GM21529 (cell line): Measurements from ENCODE around the gene DUSP22.
"Not testable (repeated sequence)": the region's sequence is repeated elsewhere in the genome, so short reads cannot be mapped to it uniquely, and the experiment has no call there.

Experiments used
- ATAC-seq: cut with Tn5 transposase; IDR thresholded peaks from one replicate; pipeline ENCODE4 v1.9.1; 2021; ENCODE audit not compliant: unreplicated experiment

Gene DUSP22, protein sequence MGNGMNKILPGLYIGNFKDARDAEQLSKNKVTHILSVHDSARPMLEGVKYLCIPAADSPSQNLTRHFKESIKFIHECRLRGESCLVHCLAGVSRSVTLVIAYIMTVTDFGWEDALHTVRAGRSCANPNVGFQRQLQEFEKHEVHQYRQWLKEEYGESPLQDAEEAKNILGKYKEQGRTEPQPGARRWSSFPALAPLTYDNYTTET

DNA sequence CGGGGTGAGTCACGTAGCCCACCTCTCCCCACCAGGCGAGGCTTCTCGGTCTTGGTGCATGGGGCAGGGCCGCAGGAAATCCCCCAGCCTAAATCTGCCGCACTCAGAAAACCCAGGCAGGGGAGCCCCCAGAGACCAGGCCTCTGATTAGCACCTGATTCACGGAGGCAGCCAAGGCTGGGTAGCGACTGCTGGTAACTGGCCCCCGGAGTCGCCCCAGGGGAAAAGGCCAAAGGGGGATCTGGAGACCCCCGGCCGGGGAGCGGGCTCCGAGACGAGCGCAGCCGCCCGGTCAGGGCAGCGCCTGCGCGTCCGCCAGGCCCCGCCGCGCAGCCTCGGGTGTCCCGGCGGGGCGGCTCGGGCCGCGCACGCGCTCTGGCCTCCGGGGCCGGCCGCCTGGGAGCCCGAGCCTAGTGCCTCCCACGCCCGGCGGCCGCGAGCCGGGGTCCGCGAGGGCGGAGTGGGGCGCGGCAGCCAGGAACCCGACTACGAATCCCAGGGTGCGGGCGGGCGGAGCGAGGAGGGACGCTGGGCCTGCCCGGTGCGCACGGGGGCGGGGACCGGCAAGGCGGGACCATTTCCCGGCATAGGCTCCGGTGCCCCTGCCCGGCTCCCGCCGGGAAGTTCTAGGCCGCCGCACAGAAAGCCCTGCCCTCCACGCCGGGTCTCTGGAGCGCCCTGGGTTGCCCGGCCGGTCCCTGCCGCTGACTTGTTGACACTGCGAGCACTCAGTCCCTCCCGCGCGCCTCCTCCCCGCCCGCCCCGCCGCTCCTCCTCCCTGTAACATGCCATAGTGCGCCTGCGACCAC, at the start of gene DUSP22:
DUSP22 (plus strand) TSS at position 791 of the 809 bp plus-strand sequence. CDS start 53 bp downstream, outside the sequence.
- peak; percentile 41 for ATAC-seq

GRCh38 chr6:246352-246751, 45.9 kb upstream of the DUSP22 start:
- no peak for ATAC-seq

DNA sequence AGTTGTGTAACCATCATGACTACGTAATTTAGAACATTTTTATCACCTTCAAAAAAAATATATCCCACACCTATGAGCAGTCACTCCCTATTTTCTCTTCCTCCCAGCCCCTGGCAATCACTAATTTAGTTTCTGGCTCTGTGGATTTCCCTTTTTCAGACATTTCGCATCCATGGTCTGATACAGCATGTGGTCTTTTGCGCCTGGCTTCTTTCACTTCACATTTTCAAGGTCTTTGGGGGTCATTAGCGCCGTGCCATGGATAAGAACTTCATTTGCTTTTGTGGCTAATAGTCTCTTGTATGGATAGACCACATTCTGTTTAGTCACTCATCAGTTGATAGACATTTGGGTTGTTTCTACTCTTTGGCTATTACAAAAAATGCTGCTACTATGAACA, 44.9 kb upstream of the DUSP22 start:
- no peak for ATAC-seq

- ATAC-seq: not testable (repeated sequence)
These were observed 44.2 kb upstream of the DUSP22 start for GRCh38 chr6:248046-248445.

DNA sequence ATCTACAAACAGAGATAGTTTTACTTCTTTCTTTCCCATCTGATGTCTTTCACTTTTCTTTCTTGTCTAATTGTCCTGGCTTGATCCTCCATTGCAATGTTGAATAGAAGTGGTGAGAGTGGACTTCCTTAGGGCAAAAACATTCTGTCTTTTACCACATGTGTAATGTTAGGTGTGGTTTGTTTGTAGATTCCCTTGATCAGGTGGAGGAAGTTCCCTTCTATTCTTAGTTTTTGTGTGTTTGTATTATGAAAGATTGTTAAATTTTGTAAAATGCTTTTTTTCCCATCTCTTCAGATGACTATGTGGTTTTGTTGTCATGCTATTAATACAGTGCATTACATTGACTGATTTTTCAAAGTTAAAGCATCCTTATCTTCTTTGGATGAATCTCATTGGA, 41.6 kb upstream of the DUSP22 start:
- ATAC-seq: no peak

- ATAC-seq: no peak
These were observed 40.4 kb upstream of the DUSP22 start for GRCh38 chr6:251920-252319.

- ATAC-seq: no peak
These were observed 39.3 kb upstream of the DUSP22 start for GRCh38 chr6:252775-253535.

- ATAC-seq: no peak
These were observed 38.3 kb upstream of the DUSP22 start for GRCh38 chr6:254016-254415.

GRCh38 chr6:255041-255750, 37.1 kb upstream of the DUSP22 start:
- no peak for ATAC-seq

DNA sequence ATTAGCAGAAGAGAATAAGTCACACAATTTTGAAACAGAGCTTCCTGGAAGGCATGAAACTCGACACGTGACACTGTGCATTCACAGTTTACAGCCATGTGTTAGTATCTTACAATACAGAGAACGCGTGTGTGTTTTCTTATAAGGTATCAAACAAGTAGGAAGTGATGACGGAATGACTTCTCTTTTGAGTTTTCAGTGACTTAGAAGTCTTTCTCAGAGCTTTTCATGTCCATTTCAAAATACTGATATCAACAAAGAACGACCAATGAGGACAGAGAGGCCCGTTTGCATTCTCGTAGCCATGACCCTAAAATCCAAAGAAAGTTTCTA, 36.6 kb upstream of the DUSP22 start:
- ATAC-seq: no peak

DNA sequence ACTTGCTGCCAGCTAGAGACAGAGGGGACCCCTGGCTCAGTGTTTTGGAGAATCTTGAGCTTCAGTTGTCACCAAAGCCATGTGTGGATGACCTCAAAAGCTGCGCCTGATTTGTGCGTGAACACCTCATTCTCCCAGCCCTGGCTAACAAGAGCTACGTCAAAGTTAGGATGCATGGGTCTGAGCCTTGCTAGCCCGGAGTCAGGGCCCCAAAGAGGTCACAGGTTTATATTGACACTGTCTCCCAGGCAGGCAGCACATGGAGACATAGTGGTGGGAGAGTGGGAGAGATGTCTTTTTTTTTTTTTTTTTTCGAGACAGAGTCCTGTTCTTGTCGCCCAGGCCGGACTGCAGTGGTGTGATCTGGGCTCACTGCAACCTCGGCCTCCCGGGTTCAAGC, 36.1 kb upstream of the DUSP22 start:
- no peak for ATAC-seq

GRCh38 chr6:257031-257725, 35.1 kb upstream of the DUSP22 start:
- ATAC-seq: no peak

DNA sequence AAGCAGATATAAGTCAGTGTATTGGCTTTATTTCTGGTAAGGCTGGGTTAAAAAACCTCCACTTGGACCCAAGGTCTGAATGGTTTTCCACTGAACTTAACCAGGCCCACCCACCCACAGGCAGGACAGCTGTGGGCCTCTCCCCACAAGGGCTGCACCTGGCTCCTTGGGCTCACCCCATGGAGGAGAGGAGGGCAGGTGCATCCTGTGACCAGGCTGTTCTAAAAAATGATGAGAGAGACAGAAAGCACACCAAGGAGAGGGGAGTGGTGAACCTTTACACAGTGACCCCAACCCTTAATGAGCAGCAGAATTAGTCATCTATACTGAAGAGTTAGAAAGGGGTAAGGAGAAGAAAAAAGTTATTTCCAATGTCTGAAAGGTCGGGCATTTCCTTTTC, 34.5 kb upstream of the DUSP22 start:
- ATAC-seq: peak; percentile 43

DNA sequence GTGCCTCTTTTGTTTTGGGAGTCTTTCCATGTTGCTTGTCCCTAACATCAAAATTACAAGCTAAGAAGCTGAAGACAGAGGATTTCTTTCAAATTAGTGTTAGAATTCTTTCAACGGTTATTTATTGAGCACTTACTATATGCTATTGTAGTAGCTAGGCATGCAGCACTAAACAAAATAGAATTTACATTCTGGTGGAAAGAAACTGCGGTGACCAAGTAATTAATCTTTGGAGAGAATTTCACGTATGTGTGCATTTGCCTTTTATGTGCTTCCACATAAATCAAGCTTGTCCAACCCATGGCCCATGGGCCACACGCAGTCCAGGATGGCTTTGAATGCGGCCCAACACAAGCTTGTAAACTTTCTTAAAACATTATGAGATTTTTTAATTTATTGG, 33.0 kb upstream of the DUSP22 start:
- no peak for ATAC-seq

DNA sequence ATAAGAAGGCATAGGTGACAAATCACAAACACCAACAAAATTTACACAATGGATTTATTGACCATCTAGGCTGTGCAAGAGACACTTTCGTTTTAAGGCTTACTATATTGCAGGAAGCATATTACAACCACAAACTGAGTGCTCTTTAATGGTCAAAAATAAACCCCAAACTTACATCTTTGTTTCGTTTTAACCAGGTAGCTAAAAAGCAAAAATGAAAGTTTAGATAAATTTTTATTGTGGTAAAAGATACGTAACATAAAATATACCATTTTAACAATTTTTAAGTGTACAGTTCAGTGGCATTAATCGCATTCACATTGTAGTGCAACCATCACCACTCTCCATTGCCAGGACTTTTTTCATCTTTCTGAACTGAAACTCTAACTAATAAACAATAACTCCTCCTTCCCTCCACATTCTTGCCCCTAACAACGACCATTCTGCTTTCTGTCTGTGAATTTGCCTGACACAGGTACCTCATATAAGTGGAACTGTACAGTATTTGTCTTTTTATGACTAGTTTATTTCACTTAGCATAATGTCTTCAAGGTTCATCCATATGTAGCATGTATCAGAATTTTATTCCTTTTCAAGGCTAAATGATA, 32.3 kb upstream of the DUSP22 start:
- peak; percentile 75 for ATAC-seq

DNA sequence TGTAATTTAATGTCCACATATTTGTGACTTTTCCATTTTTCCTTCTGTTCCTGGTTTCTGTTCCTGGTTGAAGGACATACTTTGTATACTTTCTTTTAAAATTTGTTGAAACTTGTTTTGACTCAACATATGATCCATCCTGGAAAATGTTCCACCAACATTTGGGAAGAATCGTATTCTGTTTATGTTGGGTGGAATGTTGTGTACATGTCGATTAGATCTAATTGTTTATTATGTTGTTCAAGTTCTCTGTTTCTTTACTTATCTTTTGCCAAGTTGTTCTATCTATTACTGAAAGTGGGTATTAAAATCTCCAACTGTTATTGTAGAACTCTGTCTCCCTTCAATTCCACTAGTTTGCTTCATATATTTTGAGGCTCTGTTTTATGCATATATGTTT, 27.7 kb upstream of the DUSP22 start:
- ATAC-seq: no peak

DNA sequence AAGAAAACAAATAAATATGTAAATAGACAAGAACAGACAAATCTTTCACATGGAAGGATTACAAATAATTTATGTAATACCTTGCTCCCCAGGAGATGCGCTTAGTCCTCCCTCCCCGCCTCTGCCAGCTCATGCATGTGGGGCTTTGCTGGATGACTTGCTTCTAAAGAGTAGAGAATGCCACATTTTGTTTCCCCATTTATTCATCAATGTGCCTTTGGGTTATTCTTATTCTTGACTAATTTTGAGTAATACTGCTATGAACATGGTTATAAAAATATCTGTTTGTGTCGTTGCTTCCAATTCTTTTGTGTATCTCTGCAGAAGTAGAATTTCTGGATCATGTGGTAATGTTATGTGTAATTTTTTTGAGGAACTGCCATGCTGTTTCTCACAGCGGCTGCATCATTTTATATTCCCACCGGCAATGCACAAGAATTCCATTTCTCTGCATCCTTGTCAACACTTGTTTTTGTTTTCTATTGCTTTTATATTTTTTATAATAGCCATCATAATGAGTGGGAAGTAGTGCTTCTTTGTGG, 23.8 kb upstream of the DUSP22 start:
- no peak for ATAC-seq

DNA sequence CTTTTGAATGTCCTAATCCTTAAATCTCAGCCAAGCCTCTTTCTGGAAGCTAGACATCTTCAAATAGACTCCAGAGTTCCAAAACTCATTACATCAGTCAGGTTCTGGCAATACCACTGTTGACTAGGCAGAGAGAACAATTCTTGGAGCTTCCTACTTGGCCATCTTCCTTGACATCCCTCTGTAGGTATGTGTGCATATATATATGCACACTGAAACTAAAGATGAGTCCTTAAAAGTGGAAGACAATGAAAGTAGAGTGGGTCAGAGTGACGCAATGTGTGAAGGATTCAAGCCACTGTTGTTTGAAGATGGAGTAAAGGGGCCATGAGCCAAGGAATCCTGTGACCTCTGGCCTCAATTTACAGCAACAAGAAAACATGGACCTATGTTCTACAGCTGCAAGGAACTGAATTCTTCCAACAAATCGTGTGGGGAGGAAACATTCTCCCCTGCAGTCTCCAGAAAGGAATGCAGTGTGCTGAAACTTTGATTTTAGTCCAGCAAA, 18.7 kb upstream of the DUSP22 start:
- ATAC-seq: no peak

DNA sequence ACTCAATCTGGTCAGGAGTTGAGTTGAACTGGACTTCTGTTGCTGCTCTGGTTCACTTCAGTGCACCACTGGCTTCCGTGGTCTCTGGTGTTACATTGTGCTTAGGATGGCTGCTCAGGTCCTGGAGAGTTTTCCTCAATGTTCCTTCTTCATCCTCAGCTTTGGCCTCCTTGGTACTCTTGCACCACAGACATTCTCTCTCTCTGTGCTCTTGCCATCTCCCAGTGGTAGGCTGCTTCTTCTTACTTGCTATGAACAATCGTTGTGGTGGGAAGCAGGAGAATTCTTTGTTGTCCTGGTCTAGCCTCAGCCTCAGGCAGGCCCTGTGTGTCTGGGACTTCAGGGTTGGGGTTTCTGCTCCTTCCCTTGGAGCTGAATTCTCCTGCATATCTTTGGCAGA, 14.5 kb upstream of the DUSP22 start:
- ATAC-seq: no peak

- ATAC-seq: no peak
These were observed 13.8 kb upstream of the DUSP22 start for GRCh38 chr6:278494-278893.
